Nephron progenitor cell (in vitro differentiated cells): Measurements from ENCODE around the gene SERPINE1.
A peak's percentile ranks its signal among the peaks of the same experiment; 100 is the strongest.

Experiments used
- DNase-seq: peaks from one replicate; pipeline ENCODE4 v3.0.0; 2021
- H3K27ac Mint-ChIP-seq: 2 replicates; pipeline ENCODE4 v1.8.0; 2021; ENCODE audit warnings: mild to moderate bottlenecking, moderate library complexity, mixed read lengths
- H3K27me3 Mint-ChIP-seq: 2 replicates; pipeline ENCODE4 v1.8.0; 2021; ENCODE audit warnings: mild to moderate bottlenecking, low read depth, mixed read lengths; ENCODE audit not compliant: poor library complexity
- H3K36me3 Mint-ChIP-seq: 2 replicates; pipeline ENCODE4 v1.8.0; 2021; ENCODE audit warnings: low read depth, mixed read lengths
- H3K4me1 Mint-ChIP-seq: 2 replicates; pipeline ENCODE4 v1.8.0; 2021; ENCODE audit warnings: mixed read lengths
- H3K4me3 Mint-ChIP-seq: 2 replicates; pipeline ENCODE4 v1.8.0; 2021; ENCODE audit warnings: mild to moderate bottlenecking, moderate library complexity, mixed read lengths
- H3K9me3 Mint-ChIP-seq: 2 replicates; pipeline ENCODE4 v1.8.0; 2021; ENCODE audit warnings: mild to moderate bottlenecking, moderate library complexity, mixed read lengths
- CTCF ChIP-seq: fragments of 200-600 bp; sonication (generic); IDR thresholded peaks from 2 replicates; pipeline ENCODE4 v1.5.0; 2021; ENCODE audit warnings: antibody characterized with exemption

Gene SERPINE1

GRCh38 chr7:101113836-101114235 lies 13.1 kb upstream of the SERPINE1 start:
- Mint-ChIP-seq H3K9me3 (no peaks in the 10 kb centered on the region), H3K27ac (no peak overlapping the region), H3K4me3 (no peak overlapping the region), H3K4me1 (peaks cover 7% of the 10 kb centered on the region), H3K27me3 (no peaks in the 10 kb centered on the region), H3K36me3 (no peaks in the 10 kb centered on the region)
- TF ChIP-seq CTCF, result no peak
- DNase-seq, result no peak

- no peak for TF ChIP-seq CTCF
- H3K27ac Mint-ChIP-seq, result no peak overlapping the region
- H3K9me3 Mint-ChIP-seq, result no peaks in the 10 kb centered on the region
- H3K27me3 Mint-ChIP-seq, result no peaks in the 10 kb centered on the region
- no peaks in the 10 kb centered on the region for H3K36me3 Mint-ChIP-seq
- no peak for DNase-seq
- peaks cover 4% of the 10 kb centered on the region for H3K4me1 Mint-ChIP-seq
- no peak overlapping the region for H3K4me3 Mint-ChIP-seq
Measured at GRCh38 chr7:101114492-101114891, 12.4 kb upstream of the SERPINE1 start.

- no peak for TF ChIP-seq CTCF
- no peaks in the 10 kb centered on the region for H3K36me3 Mint-ChIP-seq
- peaks cover 8% of the 10 kb centered on the region for H3K4me1 Mint-ChIP-seq
- no peaks in the 10 kb centered on the region for H3K9me3 Mint-ChIP-seq
- no peak overlapping the region for H3K4me3 Mint-ChIP-seq
- H3K27ac Mint-ChIP-seq, result no peak overlapping the region
- H3K27me3 Mint-ChIP-seq, result no peaks in the 10 kb centered on the region
- DNase-seq, result no peak
Measured at GRCh38 chr7:101115215-101115614, 11.7 kb upstream of the SERPINE1 start.

- Mint-ChIP-seq H3K36me3 (no peaks in the 10 kb centered on the region), H3K27ac (no peak overlapping the region), H3K27me3 (peaks cover 1% of the 10 kb centered on the region), H3K4me1 (peaks cover 11% of the 10 kb centered on the region), H3K9me3 (no peaks in the 10 kb centered on the region), H3K4me3 (no peak overlapping the region)
- no peak for DNase-seq
- no peak for TF ChIP-seq CTCF
Measured at GRCh38 chr7:101116898-101117297, 10.0 kb upstream of the SERPINE1 start.

- no peak overlapping the region for H3K4me3 Mint-ChIP-seq
- no peaks in the 10 kb centered on the region for H3K9me3 Mint-ChIP-seq
- no peak overlapping the region for H3K27ac Mint-ChIP-seq
- no peaks in the 10 kb centered on the region for H3K36me3 Mint-ChIP-seq
- DNase-seq, result no peak
- peaks cover 26% of the 10 kb centered on the region for H3K4me1 Mint-ChIP-seq
- H3K27me3 Mint-ChIP-seq, result peaks cover 12% of the 10 kb centered on the region
- no peak for TF ChIP-seq CTCF
Measured at GRCh38 chr7:101118856-101119255, 8.0 kb upstream of the SERPINE1 start.

- no peak for DNase-seq
- Mint-ChIP-seq H3K4me3 (no peak overlapping the region), H3K27me3 (peaks cover 12% of the 10 kb centered on the region), H3K9me3 (no peaks in the 10 kb centered on the region), H3K27ac (peak overlapping the region; percentile 77), H3K36me3 (no peaks in the 10 kb centered on the region), H3K4me1 (peaks cover 32% of the 10 kb centered on the region)
- no peak for TF ChIP-seq CTCF
Measured at GRCh38 chr7:101119876-101120275, 7.0 kb upstream of the SERPINE1 start.
